HG03558 (cell line): ENCODE data around the gene CACNB1.

Experiments used
- ATAC-seq: cut with Tn5 transposase; IDR thresholded peaks from one replicate; pipeline ENCODE4 v1.9.1; 2021; ENCODE audit warnings: moderate number of reproducible peaks; ENCODE audit not compliant: unreplicated experiment; ENCODE audit errors: extremely low read depth

Gene CACNB1

GRCh38 chr17:39205112-39205526 is 7.7 kb upstream of the CACNB1 start:
- ATAC-seq = no peak

- no peak for ATAC-seq
Observed at GRCh38 chr17:39204245-39204644, 6.8 kb upstream of the CACNB1 start.

- no peak for ATAC-seq
Observed at GRCh38 chr17:39200957-39201510, 3.6 kb upstream of the CACNB1 start.

GRCh38 chr17:39200070-39200879 is 2.8 kb upstream of the CACNB1 start, which contains the start of gene RPL19:
Gene RPL19 (plus strand): TSS chr17:39200283. CDS start chr17:39200345, 62 bp downstream.
- peak; percentile 40 for ATAC-seq

- peak; percentile 46 for ATAC-seq
Observed at GRCh38 chr17:39199820-39200069, 2.3 kb upstream of the CACNB1 start.

GRCh38 chr17:39198186-39198566 is 707 bp upstream of the CACNB1 start:
- no peak for ATAC-seq

- no peak for ATAC-seq
Observed at GRCh38 chr17:39196808-39197291, 619 bp downstream of the CACNB1 start.

- no peak for ATAC-seq
Observed at GRCh38 chr17:39196241-39196807, 1.1 kb downstream of the CACNB1 start.

GRCh38 chr17:39195568-39196160 is 1.8 kb downstream of the CACNB1 start:
- ATAC-seq = no peak

- no peak for ATAC-seq
Observed at GRCh38 chr17:39194985-39195524, 2.4 kb downstream of the CACNB1 start.

- no peak for ATAC-seq
Observed at GRCh38 chr17:39194089-39194984, 3.1 kb downstream of the CACNB1 start.

GRCh38 chr17:39193346-39193745 is 4.1 kb downstream of the CACNB1 start:
- ATAC-seq = no peak

GRCh38 chr17:39192901-39193300 is 4.6 kb downstream of the CACNB1 start:
- no peak for ATAC-seq

GRCh38 chr17:39191750-39192510 is 5.5 kb downstream of the CACNB1 start:
- no peak for ATAC-seq

GRCh38 chr17:39187152-39187830 is 10.2 kb downstream of the CACNB1 start:
- no peak for ATAC-seq

GRCh38 chr17:39186481-39187002 is 10.9 kb downstream of the CACNB1 start:
- no peak for ATAC-seq

- ATAC-seq = no peak
Observed at GRCh38 chr17:39183720-39184119, 13.7 kb downstream of the CACNB1 start.

- no peak for ATAC-seq
Observed at GRCh38 chr17:39183045-39183444, 14.4 kb downstream of the CACNB1 start.
